ENCODE measurements around the gene IRX2.

DNA sequence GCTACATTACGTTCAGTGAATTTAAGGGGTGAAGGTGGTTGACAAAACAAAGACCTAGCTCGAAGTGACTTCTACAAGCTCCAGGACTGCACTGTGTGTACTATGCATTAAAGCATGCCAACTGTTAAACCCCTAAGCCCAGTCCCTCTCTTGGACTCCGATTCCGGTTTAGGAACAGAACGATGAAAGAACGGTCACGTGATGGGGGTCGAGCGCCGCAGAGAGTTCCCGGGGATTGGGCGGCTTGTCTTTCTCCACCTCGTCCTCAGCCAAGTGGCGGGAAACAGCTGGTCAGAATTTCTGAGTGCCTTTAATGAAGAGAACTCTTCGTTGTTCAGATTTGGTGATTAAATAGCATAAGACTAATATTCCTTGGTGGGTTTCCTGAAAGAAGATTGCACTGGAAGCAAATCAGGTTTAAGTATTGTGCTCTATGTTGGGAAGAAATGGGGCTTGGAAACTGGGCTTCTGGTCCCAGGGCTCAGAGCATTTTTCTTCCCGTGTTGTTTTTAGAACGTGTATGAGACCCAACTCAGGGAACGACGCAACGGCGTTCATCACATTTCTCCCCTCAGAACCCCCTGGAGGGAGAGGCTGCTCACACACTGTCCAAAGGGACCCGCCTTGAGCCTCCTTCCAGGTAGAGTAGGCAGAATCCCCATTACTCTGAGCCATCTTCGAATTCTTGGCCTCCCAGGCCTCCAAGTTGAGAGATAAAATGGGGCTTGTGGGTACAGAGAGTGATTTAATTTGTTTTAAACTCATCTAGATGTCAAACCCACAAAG, 25.3 kb downstream of the IRX2 start:
- TF ChIP-seq, protein P1, sequence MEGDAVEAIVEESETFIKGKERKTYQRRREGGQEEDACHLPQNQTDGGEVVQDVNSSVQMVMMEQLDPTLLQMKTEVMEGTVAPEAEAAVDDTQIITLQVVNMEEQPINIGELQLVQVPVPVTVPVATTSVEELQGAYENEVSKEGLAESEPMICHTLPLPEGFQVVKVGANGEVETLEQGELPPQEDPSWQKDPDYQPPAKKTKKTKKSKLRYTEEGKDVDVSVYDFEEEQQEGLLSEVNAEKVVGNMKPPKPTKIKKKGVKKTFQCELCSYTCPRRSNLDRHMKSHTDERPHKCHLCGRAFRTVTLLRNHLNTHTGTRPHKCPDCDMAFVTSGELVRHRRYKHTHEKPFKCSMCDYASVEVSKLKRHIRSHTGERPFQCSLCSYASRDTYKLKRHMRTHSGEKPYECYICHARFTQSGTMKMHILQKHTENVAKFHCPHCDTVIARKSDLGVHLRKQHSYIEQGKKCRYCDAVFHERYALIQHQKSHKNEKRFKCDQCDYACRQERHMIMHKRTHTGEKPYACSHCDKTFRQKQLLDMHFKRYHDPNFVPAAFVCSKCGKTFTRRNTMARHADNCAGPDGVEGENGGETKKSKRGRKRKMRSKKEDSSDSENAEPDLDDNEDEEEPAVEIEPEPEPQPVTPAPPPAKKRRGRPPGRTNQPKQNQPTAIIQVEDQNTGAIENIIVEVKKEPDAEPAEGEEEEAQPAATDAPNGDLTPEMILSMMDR (conservative IDR thresholded peaks at IDR 0.05): no peak
- TF ChIP-seq EZH2 (IDR thresholded peaks at IDR 0.05; ENCODE audit: low read depth): no peak
